Caco-2 (cell line): Measurements from ENCODE around the gene H1-8. TPM values are rescaled to one million over a fixed set of nuclear protein-coding genes. Genes with fewer than 3 reads are reported as not detected.

Source experiments
- BruUV-seq: library from RNA; stranded (reverse); fragments of 400-500 nt; replicated peaks from 2 replicates; lab custom pipeline; 2021; lab: Mats Ljungman, UMichigan
- CTCF ChIA-PET: fragments of 300-600 bp; sonication (Branson Sonifier 250); formaldehyde crosslinking; loops from one replicate; lab custom pipeline; 2022; ENCODE audit warnings: antibody characterized with exemption; lab: Charles Lee
- POLR2A ChIA-PET: fragments of 300-600 bp; sonication (Branson Sonifier 250); formaldehyde crosslinking; loops from one replicate; lab custom pipeline; 2022; ENCODE audit warnings: antibody characterized with exemption; lab: Charles Lee
- DNase-seq, 2 experiments: peaks; one replicate each; pipeline versions ENCODE4 v3.0.0 to v3.0.0-alpha.2; 2020 to 2022
- H3K27me3 ChIP-seq: replicated peaks from 2 replicates; pipeline ENCODE4 v1.6.0; 2011; ENCODE audit warnings: low read length; ENCODE audit not compliant: control insufficient read depth, insufficient read depth
- H3K36me3 ChIP-seq: 2 replicates; pipeline ENCODE4 v1.5.1; 2011; ENCODE audit warnings: low read length; ENCODE audit not compliant: control insufficient read depth, insufficient read depth
- H3K4me1 ChIP-seq: fragments of 250-450 bp; sonication (Bioruptor Pico); 2 replicates; pipeline ENCODE4 v1.5.1; 2020; ENCODE audit warnings: mild to moderate bottlenecking
- H3K4me3 ChIP-seq: 2 replicates; pipeline ENCODE4 v1.5.1; 2011; ENCODE audit warnings: low read depth, mild to moderate bottlenecking, control low read depth, low read length
- H3K9me3 ChIP-seq: fragments of 250-450 bp; sonication (Bioruptor Pico); 2 replicates; pipeline ENCODE4 v1.5.1; 2020; ENCODE audit warnings: mild to moderate bottlenecking, moderate library complexity
- H3K27ac Mint-ChIP-seq: one replicate; pipeline ENCODE4 v1.8.0; 2022; ENCODE audit warnings: mixed read lengths; ENCODE audit not compliant: unreplicated experiment
- H3K27me3 Mint-ChIP-seq: one replicate; pipeline ENCODE4 v1.8.0; 2022; ENCODE audit warnings: mixed read lengths; ENCODE audit not compliant: insufficient read depth, unreplicated experiment
- H3K36me3 Mint-ChIP-seq: one replicate; pipeline ENCODE4 v1.8.0; 2022; ENCODE audit warnings: mild to moderate bottlenecking, mixed read lengths; ENCODE audit not compliant: insufficient read depth, unreplicated experiment
- H3K4me1 Mint-ChIP-seq: one replicate; pipeline ENCODE4 v1.8.0; 2022; ENCODE audit warnings: low read depth, mixed read lengths; ENCODE audit not compliant: unreplicated experiment
- H3K4me3 Mint-ChIP-seq: one replicate; pipeline ENCODE4 v1.8.0; 2022; ENCODE audit warnings: mild to moderate bottlenecking, moderate library complexity, mixed read lengths; ENCODE audit not compliant: unreplicated experiment
- H3K9me3 Mint-ChIP-seq: one replicate; pipeline ENCODE4 v1.8.0; 2022; ENCODE audit warnings: mixed read lengths; ENCODE audit not compliant: unreplicated experiment
- intact Hi-C: fragments of 100-400 bp; cut with micrococcal nuclease; formaldehyde crosslinking; loops from one replicate; pipeline ENCODE4 v1.10.0; 2022; ENCODE audit not compliant: unreplicated experiment
- total RNA-seq: library from RNA; stranded (reverse); gene quantifications from 2 replicates; pipeline ENCODE4 v1.2.3, GENCODE V29; 2022
- TF ChIP-seq, protein P1 (sequence below), 2 experiments: fragments of 200-600 bp in 1 of 2; IDR thresholded peaks; 1 replicate in 1 of 2; 2 replicates in 1 of 2; pipeline versions ENCODE4 v1.5.1 to v1.8.0; 2011 to 2022; ENCODE audit warnings: antibody characterized with exemption in 1 of 2, control low read depth in 1 of 2, inconsistent platforms in 1 of 2, low read depth in 1 of 2, low read length in 1 of 2, mild to moderate bottlenecking in 1 of 2, moderate library complexity in 1 of 2; ENCODE audit not compliant: insufficient read depth in 1 of 2, severe bottlenecking in 1 of 2, unreplicated experiment in 1 of 2

The H1-8 gene
- total RNA-seq, 1 experiment from 2014 or later: not detected

DNA sequence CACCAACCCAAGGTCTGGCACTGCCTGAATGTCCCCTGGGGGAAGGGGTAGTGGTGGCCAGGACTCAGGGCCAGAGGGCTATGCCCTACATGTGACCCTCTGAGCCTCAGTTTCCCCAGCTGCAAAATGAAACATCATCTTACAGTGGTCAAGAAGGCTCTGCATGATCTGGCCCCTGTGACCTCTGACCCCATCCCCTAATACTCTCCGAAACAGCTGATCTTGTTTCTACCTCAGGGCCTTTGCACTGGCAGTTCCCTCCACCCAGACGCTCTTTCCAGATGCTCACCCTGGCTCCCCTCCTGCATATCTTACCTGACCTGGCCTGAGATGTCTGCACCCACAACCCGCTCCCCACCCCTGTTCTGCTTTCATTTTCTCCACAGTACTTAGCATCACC is 41.7 kb downstream of the H1-8 start:
- Histone ChIP-seq H3K9me3 (no peaks in the 10 kb centered on the region), H3K4me1 (no peaks in the 10 kb centered on the region), H3K27me3 (no peaks in the 10 kb centered on the region), H3K36me3 (no peaks in the 10 kb centered on the region), H3K4me3 (no peak overlapping the region)
- H3K27ac Mint-ChIP-seq: no peak overlapping the region
- no peaks in the 10 kb centered on the region for H3K4me1 Mint-ChIP-seq
- no peak overlapping the region for H3K4me3 Mint-ChIP-seq
- no TSS peak for BruUV-seq
- TF ChIP-seq, protein P1, sequence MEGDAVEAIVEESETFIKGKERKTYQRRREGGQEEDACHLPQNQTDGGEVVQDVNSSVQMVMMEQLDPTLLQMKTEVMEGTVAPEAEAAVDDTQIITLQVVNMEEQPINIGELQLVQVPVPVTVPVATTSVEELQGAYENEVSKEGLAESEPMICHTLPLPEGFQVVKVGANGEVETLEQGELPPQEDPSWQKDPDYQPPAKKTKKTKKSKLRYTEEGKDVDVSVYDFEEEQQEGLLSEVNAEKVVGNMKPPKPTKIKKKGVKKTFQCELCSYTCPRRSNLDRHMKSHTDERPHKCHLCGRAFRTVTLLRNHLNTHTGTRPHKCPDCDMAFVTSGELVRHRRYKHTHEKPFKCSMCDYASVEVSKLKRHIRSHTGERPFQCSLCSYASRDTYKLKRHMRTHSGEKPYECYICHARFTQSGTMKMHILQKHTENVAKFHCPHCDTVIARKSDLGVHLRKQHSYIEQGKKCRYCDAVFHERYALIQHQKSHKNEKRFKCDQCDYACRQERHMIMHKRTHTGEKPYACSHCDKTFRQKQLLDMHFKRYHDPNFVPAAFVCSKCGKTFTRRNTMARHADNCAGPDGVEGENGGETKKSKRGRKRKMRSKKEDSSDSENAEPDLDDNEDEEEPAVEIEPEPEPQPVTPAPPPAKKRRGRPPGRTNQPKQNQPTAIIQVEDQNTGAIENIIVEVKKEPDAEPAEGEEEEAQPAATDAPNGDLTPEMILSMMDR (IDR thresholded peaks at IDR 0.05; ENCODE audit: insufficient read depth in 1 of 2, low read depth in 1 of 2, low read length in 1 of 2, severe bottlenecking in 1 of 2, unreplicated experiment in 1 of 2): no peak
- ChIA-PET POLR2A (no interaction called here), CTCF (no interaction called here)
- intact Hi-C loops: no loop called here
- no peaks in the 10 kb centered on the region for H3K9me3 Mint-ChIP-seq
- no peak for DNase-seq
- H3K27me3 Mint-ChIP-seq: no peaks in the 10 kb centered on the region
- H3K36me3 Mint-ChIP-seq: no peaks in the 10 kb centered on the region

DNA sequence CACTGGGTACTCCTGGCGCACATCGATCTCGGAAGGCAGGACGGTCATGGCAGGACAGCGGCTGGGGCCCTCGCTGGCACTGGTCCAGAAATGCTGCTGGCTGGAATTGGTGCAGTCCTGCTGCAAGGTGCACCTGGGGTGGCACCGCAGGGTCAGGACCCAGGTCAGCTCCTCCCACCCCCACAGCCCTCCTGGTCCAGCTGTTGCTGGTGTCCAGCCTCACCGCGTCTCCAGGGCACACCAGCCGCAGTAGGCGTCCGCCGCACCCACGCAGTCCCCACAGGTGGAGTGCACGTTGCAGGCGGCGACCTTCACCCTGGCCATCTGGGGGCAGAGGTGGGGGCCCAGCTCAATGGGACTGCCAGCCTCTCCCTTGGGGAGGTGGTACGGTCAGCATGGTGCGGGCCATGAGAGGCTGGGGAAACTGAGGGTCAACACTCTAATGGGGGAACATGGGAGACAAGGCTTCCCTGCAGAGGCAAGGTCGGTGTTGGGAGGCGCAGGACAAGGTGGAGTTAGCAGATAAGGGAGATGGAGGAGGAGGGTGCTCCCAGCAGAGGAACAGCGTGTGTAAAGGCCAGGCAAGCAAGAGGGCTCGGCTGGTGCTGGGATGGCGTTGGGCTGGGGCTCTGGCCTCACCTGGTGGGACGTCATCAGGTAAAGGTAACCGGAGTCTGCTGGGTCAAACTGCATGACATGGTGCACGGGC is 43.1 kb downstream of the H1-8 start:
- no peaks in the 10 kb centered on the region for H3K27me3 ChIP-seq
- H3K27ac Mint-ChIP-seq: no peak overlapping the region
- H3K4me3 Mint-ChIP-seq: no peak overlapping the region
- no peak overlapping the region for H3K4me3 ChIP-seq
- no peaks in the 10 kb centered on the region for H3K4me1 ChIP-seq
- no peaks in the 10 kb centered on the region for H3K27me3 Mint-ChIP-seq
- no peaks in the 10 kb centered on the region for H3K4me1 Mint-ChIP-seq
- H3K9me3 ChIP-seq: no peaks in the 10 kb centered on the region
- no peaks in the 10 kb centered on the region for H3K9me3 Mint-ChIP-seq
- DNase-seq: no peak
- no peaks in the 10 kb centered on the region for H3K36me3 ChIP-seq
- POLR2A ChIA-PET: no interaction called here
- TF ChIP-seq, protein P1 (IDR thresholded peaks at IDR 0.05; ENCODE audit: insufficient read depth in 1 of 2, low read depth in 1 of 2, low read length in 1 of 2, severe bottlenecking in 1 of 2, unreplicated experiment in 1 of 2): no peak
- no peaks in the 10 kb centered on the region for H3K36me3 Mint-ChIP-seq
- CTCF ChIA-PET: no interaction called here
- BruUV-seq: no TSS peak
- intact Hi-C loops: no loop called here

DNA sequence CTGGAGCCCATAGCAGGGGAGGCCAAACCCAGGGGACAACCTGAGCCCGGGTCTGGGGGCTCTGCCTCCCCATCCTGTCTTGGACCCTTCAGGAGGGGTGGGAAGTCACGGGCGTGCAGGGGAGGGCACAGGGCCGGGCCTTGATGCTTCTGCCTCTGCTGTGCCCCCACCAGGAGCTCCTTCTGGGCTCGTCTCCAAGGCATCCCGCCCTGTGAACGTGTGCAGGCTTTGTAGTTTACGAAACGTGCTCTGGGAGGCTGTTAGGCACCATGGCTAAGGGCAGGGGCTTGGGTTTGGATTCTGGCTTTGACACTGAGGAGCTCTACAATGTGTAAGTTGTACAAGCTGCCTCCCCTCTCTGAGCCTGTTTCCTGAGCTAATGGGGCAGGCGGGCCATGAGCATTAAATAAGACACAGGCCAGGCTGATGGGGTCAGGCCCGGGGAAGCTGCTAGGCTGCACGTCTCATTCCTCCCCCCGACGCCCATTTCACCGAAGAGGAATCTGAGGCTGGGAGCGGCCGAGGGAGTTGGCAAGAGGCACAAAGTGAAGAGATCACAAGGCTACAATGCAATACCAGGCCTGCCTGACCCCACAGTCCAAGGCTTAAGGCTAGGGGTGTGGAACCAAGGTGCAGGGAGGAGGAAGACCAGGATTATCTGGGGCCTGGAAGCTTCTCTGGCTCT is 43.9 kb downstream of the H1-8 start:
- H3K27me3 ChIP-seq: no peaks in the 10 kb centered on the region
- H3K9me3 ChIP-seq: no peaks in the 10 kb centered on the region
- Mint-ChIP-seq H3K27me3 (no peaks in the 10 kb centered on the region), H3K4me3 (no peak overlapping the region), H3K36me3 (no peaks in the 10 kb centered on the region), H3K4me1 (no peaks in the 10 kb centered on the region), H3K27ac (no peak overlapping the region), H3K9me3 (no peaks in the 10 kb centered on the region)
- no TSS peak for BruUV-seq
- H3K4me1 ChIP-seq: no peaks in the 10 kb centered on the region
- POLR2A ChIA-PET: no interaction called here
- H3K4me3 ChIP-seq: no peak overlapping the region
- CTCF ChIA-PET: no interaction called here
- H3K36me3 ChIP-seq: no peaks in the 10 kb centered on the region
- TF ChIP-seq, protein P1 (IDR thresholded peaks at IDR 0.05; ENCODE audit: insufficient read depth in 1 of 2, low read depth in 1 of 2, low read length in 1 of 2, severe bottlenecking in 1 of 2, unreplicated experiment in 1 of 2): no peak
- intact Hi-C loops: no loop called here
- no peak for DNase-seq
